CD4-positive, alpha-beta T cell (primary cell): ENCODE measurements around the gene SYNGR3. TPM values are rescaled to one million over a fixed set of nuclear protein-coding genes. Genes with fewer than 3 reads are reported as not detected.
A peak's percentile ranks its signal among the peaks of the same experiment; 100 is the strongest.

Experiments
- ATAC-seq: fragments of 200-7000 bp; cut with Tn5 transposase; one replicate; pipeline ENCODE4 v1.10.0; 2022; ENCODE audit warnings: mild to moderate bottlenecking; ENCODE audit not compliant: poor library complexity
- CTCF ChIA-PET: fragments of 350-600 bp; sonication (Branson Sonifier 250); formaldehyde crosslinking; loops from one replicate; lab custom pipeline; 2021; ENCODE audit warnings: antibody characterized with exemption, inconsistent platforms; lab: Charles Lee
- POLR2A ChIA-PET: fragments of 350-600 bp; sonication (Branson Sonifier 250); formaldehyde crosslinking; loops from one replicate; lab custom pipeline; 2021; ENCODE audit warnings: antibody characterized with exemption, inconsistent platforms; lab: Charles Lee
- DNase-seq, 14 experiments: peaks; one replicate each; pipeline ENCODE4 v3.0.0-alpha.2; 2013 to 2020; ENCODE audit warnings: mixed read lengths in 2 of 14
- H3K27ac ChIP-seq, 2 donors: one replicate each; pipeline versions ENCODE4 v1.5.1 to v1.7.0; 2013; ENCODE audit warnings: low read length in 2 of 2, low read depth in 1 of 2, mild to moderate bottlenecking in 1 of 2
- H3K27me3 ChIP-seq, 2 experiments: 1 replicate in 1 of 2; 2 replicates in 1 of 2; pipeline versions ENCODE4 v1.6.1 to v1.7.0; 2013; ENCODE audit warnings: low read length in 2 of 2, control low read depth in 1 of 2, mild to moderate bottlenecking in 1 of 2, moderate library complexity in 1 of 2; ENCODE audit not compliant: insufficient read depth in 2 of 2, control insufficient read depth in 1 of 2
- H3K36me3 ChIP-seq: one replicate; pipeline ENCODE4 v1.6.1; 2013; ENCODE audit warnings: low read length, control low read depth; ENCODE audit not compliant: insufficient read depth
- H3K4me1 ChIP-seq: one replicate; pipeline ENCODE4 v1.6.1; 2013; ENCODE audit warnings: low read length, control low read depth; ENCODE audit not compliant: insufficient read depth
- H3K4me3 ChIP-seq: one replicate; pipeline ENCODE4 v1.5.1; 2013; ENCODE audit warnings: mild to moderate bottlenecking, low read length, moderate library complexity
- H3K9me3 ChIP-seq, 2 experiments: 1 replicate in 1 of 2; 2 replicates in 1 of 2; pipeline versions ENCODE4 v1.6.1 to v1.7.0; 2013; ENCODE audit warnings: low read length in 2 of 2, mild to moderate bottlenecking in 2 of 2, control low read depth in 1 of 2, moderate library complexity in 1 of 2; ENCODE audit not compliant: control insufficient read depth in 1 of 2, insufficient read depth in 1 of 2
- H3K27ac Mint-ChIP-seq: one replicate; pipeline ENCODE4 v1.8.0; 2020; ENCODE audit warnings: mixed read lengths
- H3K27me3 Mint-ChIP-seq: one replicate; pipeline ENCODE4 v1.8.0; 2021; ENCODE audit warnings: mixed read lengths
- H3K36me3 Mint-ChIP-seq: one replicate; pipeline ENCODE4 v1.8.0; 2021; ENCODE audit warnings: low read depth, mixed read lengths
- H3K4me1 Mint-ChIP-seq: one replicate; pipeline ENCODE4 v1.8.0; 2021; ENCODE audit warnings: low read depth, mixed read lengths
- H3K4me3 Mint-ChIP-seq: one replicate; pipeline ENCODE4 v1.8.0; 2020; ENCODE audit warnings: mild to moderate bottlenecking, mixed read lengths
- H3K9me3 Mint-ChIP-seq: one replicate; pipeline ENCODE4 v1.8.0; 2020; ENCODE audit warnings: mixed read lengths
- CTCF ChIP-seq: fragments of 200-600 bp; IDR thresholded peaks from one replicate; pipeline ENCODE4 v1.8.0; 2022; ENCODE audit warnings: antibody characterized with exemption, mild to moderate bottlenecking
- intact Hi-C, 2 experiments: fragments of 100-400 bp; cut with DNase I in 1 of 2; cut with micrococcal nuclease in 1 of 2; formaldehyde crosslinking; loops; one replicate each; pipeline versions ENCODE4 v1.15.1 to v1.9.0; 2023 to 2025; cut with DNase I, micrococcal nuclease
- total RNA-seq, 174 experiments: library from RNA in 2 of 174; stranded (reverse) in 2 of 174; gene quantifications; one replicate each; pipeline ENCODE4 v1.2.3 and lab custom pipeline; 2021 to 2026

The SYNGR3 gene
- total RNA-seq, 2 experiments from 2014 or later, result 3.8 to 3.9 TPM

- Histone ChIP-seq H3K36me3 (peaks cover 20% of the 10 kb centered on the region), H3K4me3 (peak within 1 kb of the TSS; percentile 92), H3K4me1 (peaks cover 28% of the 10 kb centered on the region), H3K9me3 (no peaks in the 10 kb centered on the region), H3K27ac (peak within 1 kb of the TSS; percentile 40 to 43), H3K27me3 (no peaks in the 10 kb centered on the region)
- TF ChIP-seq CTCF, result no peak
- Mint-ChIP-seq H3K27ac (peak within 1 kb of the TSS; percentile 47), H3K9me3 (no peaks in the 10 kb centered on the region), H3K4me3 (peak within 1 kb of the TSS; percentile 93), H3K36me3 (peaks cover 13% of the 10 kb centered on the region), H3K4me1 (peaks cover 18% of the 10 kb centered on the region), H3K27me3 (no peaks in the 10 kb centered on the region)
- intact Hi-C loops, result loop anchor here (5.0 kb wide), 3 partner anchors 49 to 176 kb away; partner anchors contain the start of genes NUBP2 (in 1 of the 2) and SPSB3 (in 1 of the 2)
- ChIA-PET POLR2A (interaction anchor here (0.7 to 1.6 kb wide), 7 partner anchors 9 to 212 kb away, joined by 3 to 23 read pairs (median 4); partner anchors contain the start of genes FAHD1, HAGH, RPS2 and TBL3), CTCF (interaction anchor here (1.2 kb wide), 1 partner anchor 65 kb away, joined by 3 read pairs; no protein-coding TSS in a partner anchor)
- peak; percentile 97 to 100 (median 99) for DNase-seq
- peak; percentile 99 for ATAC-seq
Observed at GRCh38 chr16:1942810-1943726, 46.7 kb upstream of the SYNGR3 start, which contains the start of gene MSRB1. Gene MSRB1 (minus strand): TSS chr16:1943199. CDS start chr16:1943156, 43 bp downstream.

GRCh38 chr16:1944612-1945199 is 45.1 kb upstream of the SYNGR3 start:
- ChIA-PET CTCF (interaction anchor here (0.7 kb wide), 1 partner anchor 61 kb away, joined by 4 read pairs; no protein-coding TSS in a partner anchor), POLR2A (no interaction called here)
- H3K27ac ChIP-seq, result no peak overlapping the region
- Mint-ChIP-seq H3K27ac (no peak overlapping the region), H3K9me3 (no peaks in the 10 kb centered on the region), H3K36me3 (peaks cover 7% of the 10 kb centered on the region), H3K4me3 (peak overlapping the region; percentile 69), H3K4me1 (peaks cover 18% of the 10 kb centered on the region), H3K27me3 (no peaks in the 10 kb centered on the region)
- H3K4me1 ChIP-seq, result peaks cover 28% of the 10 kb centered on the region
- DNase-seq (no peak), ATAC-seq (no peak)
- intact Hi-C loops, result loop anchor here (5.0 kb wide), 3 partner anchors 48 to 177 kb away; partner anchors contain the start of genes NUBP2 (in 1 of the 2) and SPSB3 (in 1 of the 2)
- no peaks in the 10 kb centered on the region for H3K27me3 ChIP-seq
- H3K36me3 ChIP-seq, result peaks cover 6% of the 10 kb centered on the region
- no peaks in the 10 kb centered on the region for H3K9me3 ChIP-seq
- H3K4me3 ChIP-seq, result no peak overlapping the region
- TF ChIP-seq CTCF, result no peak

DNA sequence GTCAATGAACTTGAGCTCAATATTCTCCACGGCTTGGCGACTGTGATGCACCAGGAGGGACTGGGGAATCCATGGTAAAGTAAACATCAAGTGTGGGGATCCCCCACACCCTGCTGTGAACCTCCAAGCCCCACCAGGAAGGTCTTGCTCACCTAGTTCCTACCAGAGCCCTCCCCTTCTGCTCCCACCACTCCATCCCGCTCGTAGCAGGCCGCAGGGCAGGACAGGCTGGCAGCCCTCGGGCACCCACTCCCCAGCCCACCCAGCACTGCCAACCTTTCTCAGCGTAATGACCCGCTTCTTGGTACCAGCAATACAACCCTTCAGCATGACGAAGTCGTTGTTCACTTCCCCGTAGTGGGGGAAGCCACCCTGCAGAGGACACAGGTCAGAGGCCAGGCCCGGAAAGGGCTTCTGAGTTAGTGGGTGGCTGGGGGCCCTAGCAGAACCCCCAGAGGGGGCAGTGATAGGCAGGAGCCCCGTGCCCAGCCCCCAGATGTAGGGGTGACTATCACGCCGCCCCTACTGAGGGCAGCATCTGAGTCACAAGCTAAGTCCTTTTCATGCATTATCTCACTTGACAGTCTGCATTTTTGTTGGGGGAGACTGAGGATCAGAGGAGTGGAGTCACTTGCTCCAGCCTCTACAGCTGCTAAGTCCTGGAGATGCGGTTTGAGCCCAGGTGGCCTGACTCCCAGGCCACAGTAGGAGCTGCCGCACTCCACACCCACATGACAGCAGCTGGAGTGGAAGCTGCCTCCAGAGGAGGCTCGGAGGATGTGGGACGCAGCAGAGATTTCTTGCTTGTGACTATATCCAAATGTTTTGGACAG is 44.0 kb upstream of the SYNGR3 start:
- Mint-ChIP-seq H3K36me3 (peaks cover 7% of the 10 kb centered on the region), H3K9me3 (no peaks in the 10 kb centered on the region), H3K27ac (no peak overlapping the region), H3K4me3 (no peak overlapping the region), H3K4me1 (peaks cover 18% of the 10 kb centered on the region), H3K27me3 (no peaks in the 10 kb centered on the region)
- H3K4me1 ChIP-seq, result peaks cover 28% of the 10 kb centered on the region
- no peak overlapping the region for H3K4me3 ChIP-seq
- TF ChIP-seq CTCF, result no peak
- no peaks in the 10 kb centered on the region for H3K36me3 ChIP-seq
- H3K27me3 ChIP-seq, result no peaks in the 10 kb centered on the region
- POLR2A ChIA-PET, result no interaction called here
- intact Hi-C loops, result no loop called here
- DNase-seq (peak in 1 of 14 experiments; percentile 32), ATAC-seq (no peak)
- no peak overlapping the region for H3K27ac ChIP-seq
- H3K9me3 ChIP-seq, result no peaks in the 10 kb centered on the region
- CTCF ChIA-PET, result no interaction called here
